Large intestine (tissue), 3 donors: ENCODE data around the gene SCTR. TPM values are rescaled to one million over a fixed set of nuclear protein-coding genes. Genes with fewer than 3 reads are reported as not detected.
A peak's percentile ranks its signal among the peaks of the same experiment; 100 is the strongest.

Experiments used
- DNase-seq, 2 donors: peaks; one replicate each; pipeline versions ENCODE4 v3.0.0 to v3.0.0-alpha.2; 2013
- H3K27ac ChIP-seq: one replicate; pipeline ENCODE4 v1.5.1; 2013; ENCODE audit warnings: low read length
- H3K27me3 ChIP-seq: 2 replicates; pipeline ENCODE4 v1.6.1; 2013; ENCODE audit warnings: low read length; ENCODE audit not compliant: control insufficient read depth, insufficient read depth
- H3K36me3 ChIP-seq: 2 replicates; pipeline ENCODE4 v1.6.1; 2013; ENCODE audit warnings: low read length; ENCODE audit not compliant: control insufficient read depth, insufficient read depth
- H3K4me1 ChIP-seq: one replicate; pipeline ENCODE4 v1.6.1; 2013; ENCODE audit warnings: low read length; ENCODE audit not compliant: control insufficient read depth, insufficient read depth
- H3K4me3 ChIP-seq: one replicate; pipeline ENCODE4 v1.5.1; 2013; ENCODE audit warnings: low read length
- H3K9me3 ChIP-seq: one replicate; pipeline ENCODE4 v1.6.1; 2013; ENCODE audit warnings: mild to moderate bottlenecking, low read depth, low read length, moderate library complexity; ENCODE audit not compliant: control insufficient read depth
- WGBS: methylation state at CpG from one replicate; pipeline ENCODE4 v1.1.5; 2013; ENCODE audit warnings: low lambda C conversion rate; ENCODE audit not compliant: insufficient coverage; 5-methylcytosine and 5-hydroxymethylcytosine counted together
- polyA plus RNA-seq: library from polyadenylated mRNA; unstranded; fragments of 120-200 nt; gene quantifications from one replicate; pipeline ENCODE4 v1.2.1, GENCODE V29; 2013

Gene SCTR
- polyA plus RNA-seq, 1 donor = 62.9 TPM

DNA sequence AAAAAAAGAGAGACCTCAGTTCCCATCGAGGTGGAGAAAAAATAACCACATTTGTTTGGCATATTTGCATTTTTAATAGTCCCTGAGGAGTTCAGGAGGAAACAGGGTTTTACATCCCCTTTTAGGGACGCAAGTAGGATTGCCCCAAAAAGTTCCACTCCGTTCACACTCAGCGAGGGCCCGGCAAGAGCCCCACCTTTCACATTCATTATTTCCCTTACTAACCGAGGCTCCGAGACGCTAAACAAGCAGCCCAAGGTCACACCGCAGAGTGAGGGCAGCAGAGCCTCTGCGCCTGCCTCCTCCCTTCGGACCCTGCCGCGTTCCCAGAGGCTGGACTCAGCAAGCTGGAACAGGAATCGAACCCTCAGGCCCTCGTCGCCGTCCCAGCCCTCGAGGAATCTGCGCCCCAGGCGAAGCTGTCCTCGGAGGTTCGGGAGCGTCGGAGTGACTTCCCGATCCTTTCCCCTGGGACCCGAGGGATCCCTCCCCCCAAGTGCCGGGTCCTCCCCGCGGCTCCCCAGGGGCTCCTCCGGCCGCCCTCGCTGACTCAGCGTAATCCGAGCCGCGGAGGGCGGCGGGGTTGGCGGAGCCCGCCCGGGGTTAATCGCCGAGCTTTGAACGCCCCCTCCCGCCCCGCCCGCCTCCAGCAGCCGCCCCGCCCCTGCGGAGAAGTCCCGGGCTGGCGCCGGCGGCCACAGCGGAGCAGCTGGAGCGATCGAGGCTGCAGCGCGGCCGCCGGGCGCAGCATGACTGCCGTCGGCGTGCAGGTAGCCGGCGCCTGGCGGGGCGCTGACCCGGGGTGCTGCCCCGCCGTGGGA, 92.9 kb downstream of the SCTR start, which contains the start of gene TMEM37:
Gene TMEM37 (plus strand): TSS at position 700 of the 821 bp plus-strand sequence. CDS start 50 bp downstream, at position 750.
- peaks cover 80% of the 10 kb centered on the region for H3K4me1 ChIP-seq
- peak; percentile 84 to 93 for DNase-seq
- H3K36me3 ChIP-seq = peaks cover 11% of the 10 kb centered on the region
- no peaks in the 10 kb centered on the region for H3K27me3 ChIP-seq
- H3K27ac ChIP-seq = peak within 1 kb of the TSS; percentile 92
- no CpG with 5 or more reads among the region's 72 CpGs for WGBS
- peak within 1 kb of the TSS; percentile 87 for H3K4me3 ChIP-seq
- H3K9me3 ChIP-seq = no peaks in the 10 kb centered on the region

DNA sequence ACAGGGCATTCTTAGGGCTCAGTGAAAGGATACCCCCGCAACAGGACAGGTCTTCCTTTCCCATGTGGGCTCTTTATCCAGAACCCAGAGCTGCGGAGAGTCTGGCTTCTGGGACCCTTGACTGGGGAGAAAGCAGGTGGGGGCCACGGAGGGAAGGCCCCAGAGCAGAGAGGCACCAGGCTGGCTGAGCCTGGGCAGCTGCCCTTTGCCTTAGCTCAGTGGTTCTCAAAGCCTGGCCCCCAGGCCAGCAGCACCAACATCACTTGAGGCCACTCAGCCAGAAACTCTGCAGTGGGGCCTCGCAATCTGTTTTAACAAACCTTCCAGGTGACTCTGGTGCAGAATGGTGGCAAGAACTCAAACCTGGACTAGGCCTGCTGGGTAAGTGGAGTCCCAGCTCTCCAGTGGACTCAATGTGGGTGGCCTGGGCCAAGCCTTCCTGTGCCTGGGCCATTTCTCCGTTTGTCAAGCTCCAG, 94.2 kb downstream of the SCTR start:
- peak overlapping the region; percentile 92 for H3K27ac ChIP-seq
- H3K4me1 ChIP-seq = peaks cover 78% of the 10 kb centered on the region
- H3K4me3 ChIP-seq = peak overlapping the region; percentile 87
- H3K9me3 ChIP-seq = no peaks in the 10 kb centered on the region
- no CpG with 5 or more reads among the region's 5 CpGs for WGBS
- no peaks in the 10 kb centered on the region for H3K36me3 ChIP-seq
- DNase-seq = peak in 1 of 2 donors; percentile 38
- no peaks in the 10 kb centered on the region for H3K27me3 ChIP-seq

DNA sequence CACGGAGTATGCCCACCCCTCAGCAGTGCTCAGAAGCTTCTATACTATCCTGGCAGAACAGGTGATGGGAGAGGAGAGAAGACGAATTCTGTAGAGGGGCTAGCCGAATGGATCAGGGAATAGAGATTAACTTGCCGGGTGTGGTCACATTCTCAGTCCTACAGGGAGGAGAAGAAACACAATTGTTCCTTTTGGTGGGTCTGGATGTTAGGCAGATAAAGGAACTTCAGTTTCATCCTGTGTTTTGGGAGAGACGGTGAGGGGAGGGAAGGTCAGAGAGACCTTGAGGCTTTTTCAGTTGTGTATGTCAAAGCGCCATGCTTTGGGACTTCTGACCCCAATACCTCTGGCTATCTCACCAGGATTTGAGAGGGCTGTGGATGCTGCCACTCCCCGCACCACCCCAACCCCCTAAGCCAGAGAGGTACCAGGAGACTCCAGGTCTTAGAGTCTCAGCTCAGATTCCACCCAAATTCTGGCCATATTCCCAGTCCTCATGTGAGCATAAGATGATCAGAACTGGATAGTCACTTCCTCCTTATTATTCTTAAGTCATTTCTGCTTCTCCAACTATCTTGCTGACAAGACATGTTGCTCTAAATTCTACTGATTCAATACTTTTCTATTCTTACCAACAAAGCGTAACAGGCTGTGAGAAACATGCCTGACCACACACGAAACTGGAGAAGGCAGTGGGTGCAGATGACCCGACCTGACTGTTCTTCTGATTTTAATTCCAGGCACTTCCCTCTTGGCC, 94.9 kb downstream of the SCTR start:
- Histone ChIP-seq H3K9me3 (no peaks in the 10 kb centered on the region), H3K4me3 (no peak overlapping the region), H3K36me3 (no peaks in the 10 kb centered on the region), H3K4me1 (peaks cover 78% of the 10 kb centered on the region), H3K27ac (peak overlapping the region; percentile 92), H3K27me3 (no peaks in the 10 kb centered on the region)
- 33% methylated on average over 1 of the region's 10 CpGs for WGBS
- DNase-seq = peak in 1 of 2 donors; percentile 61

DNA sequence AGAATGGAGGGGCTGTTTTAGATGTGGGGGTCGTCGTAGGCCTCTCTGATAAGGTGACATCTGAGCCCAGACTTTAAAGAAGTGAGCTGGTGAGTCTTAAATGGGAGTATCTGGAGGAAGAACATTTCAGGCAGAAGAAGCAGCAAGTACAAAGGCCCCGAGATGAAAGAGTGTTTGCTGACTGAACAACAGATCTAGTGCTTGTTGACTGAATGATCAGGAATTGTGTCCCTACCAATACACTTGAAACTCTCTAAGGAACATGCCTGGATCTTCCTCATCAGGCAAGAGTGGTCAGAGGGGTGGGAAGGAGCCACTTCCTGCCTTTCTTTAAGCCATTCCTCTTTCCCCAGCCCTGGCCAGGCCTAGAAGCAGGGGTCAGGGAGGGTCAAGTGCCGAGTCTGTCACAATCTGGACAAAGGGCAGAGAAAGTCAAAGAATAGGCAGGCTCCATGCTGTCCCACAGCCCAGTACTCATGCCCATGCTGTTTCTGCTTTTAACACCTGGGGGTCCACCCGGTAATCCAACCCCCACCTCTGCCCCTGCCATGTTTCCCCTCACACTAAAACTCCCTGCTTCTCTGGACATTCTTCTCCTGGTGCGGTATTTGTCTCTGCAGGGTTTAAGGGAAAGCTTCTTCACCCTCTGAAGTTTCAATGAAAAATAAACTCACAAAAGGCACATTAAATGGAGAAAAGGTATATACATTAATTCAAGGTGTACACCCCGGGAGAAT, 95.6 kb downstream of the SCTR start:
- Histone ChIP-seq H3K4me1 (peaks cover 78% of the 10 kb centered on the region), H3K27me3 (no peaks in the 10 kb centered on the region), H3K9me3 (no peaks in the 10 kb centered on the region), H3K4me3 (no peak overlapping the region), H3K36me3 (no peaks in the 10 kb centered on the region), H3K27ac (peak overlapping the region; percentile 92)
- WGBS = no CpG with 5 or more reads among the region's 7 CpGs
- DNase-seq = peak in 1 of 2 donors; percentile 62

DNA sequence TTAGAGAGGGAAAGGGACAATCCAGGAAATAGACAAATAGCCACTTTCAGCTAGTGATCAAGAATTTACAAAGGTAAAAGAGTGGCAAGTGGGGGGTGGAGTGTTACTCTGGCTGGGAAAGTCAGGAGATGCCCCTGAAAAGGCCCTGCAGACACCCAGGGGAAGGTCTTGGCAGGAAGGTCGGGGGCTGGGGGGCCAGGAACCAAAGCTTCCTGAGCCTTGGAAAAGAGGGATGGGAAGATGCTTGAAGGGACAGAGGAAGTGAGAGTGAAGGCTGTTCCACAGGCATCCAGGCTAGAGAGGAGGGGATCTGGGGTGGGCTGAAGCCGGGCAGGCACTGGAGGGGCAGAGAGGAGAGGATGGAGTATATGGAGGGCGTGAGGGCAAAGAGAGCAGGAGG, 96.5 kb downstream of the SCTR start:
- H3K4me3 ChIP-seq = no peak overlapping the region
- peak overlapping the region; percentile 92 for H3K27ac ChIP-seq
- H3K36me3 ChIP-seq = no peaks in the 10 kb centered on the region
- H3K4me1 ChIP-seq = peaks cover 79% of the 10 kb centered on the region
- no peak for DNase-seq
- H3K27me3 ChIP-seq = no peaks in the 10 kb centered on the region
- WGBS = no CpG with 5 or more reads among the region's 3 CpGs
- H3K9me3 ChIP-seq = no peaks in the 10 kb centered on the region

DNA sequence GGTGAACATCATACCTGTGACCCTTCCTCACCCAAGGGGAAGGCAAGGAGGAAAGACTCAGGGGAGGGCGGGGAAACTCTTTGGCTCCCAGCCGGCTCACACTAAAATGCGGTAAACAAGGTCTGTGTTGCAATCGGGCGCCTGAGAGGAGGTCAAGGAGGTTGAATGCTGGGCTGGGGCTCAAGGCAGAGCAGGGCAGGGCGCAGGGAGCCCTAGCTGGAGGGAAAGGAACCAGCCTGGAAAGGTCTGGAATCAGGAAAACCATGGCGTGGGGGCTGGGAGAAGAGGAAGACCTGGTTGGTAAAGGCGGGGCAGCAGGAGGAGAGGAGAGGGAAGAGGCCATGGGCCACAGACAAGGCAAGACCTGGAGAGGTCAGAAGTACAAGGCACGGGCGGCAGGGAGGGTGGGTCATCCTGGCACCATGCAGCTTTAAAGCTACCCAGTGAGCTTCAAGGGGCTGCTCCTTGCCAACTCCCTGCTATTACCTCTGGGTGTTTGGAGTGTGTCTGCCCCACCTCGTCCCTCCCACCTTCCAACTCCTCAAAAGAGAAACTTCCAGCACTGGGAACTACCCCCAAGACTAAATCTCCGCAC, 97.4 kb downstream of the SCTR start:
- Histone ChIP-seq H3K27me3 (no peaks in the 10 kb centered on the region), H3K4me3 (no peak overlapping the region), H3K27ac (peak overlapping the region; percentile 92), H3K36me3 (no peaks in the 10 kb centered on the region), H3K4me1 (peaks cover 85% of the 10 kb centered on the region), H3K9me3 (no peaks in the 10 kb centered on the region)
- WGBS = no CpG with 5 or more reads among the region's 12 CpGs
- peak; percentile 83 to 93 for DNase-seq

DNA sequence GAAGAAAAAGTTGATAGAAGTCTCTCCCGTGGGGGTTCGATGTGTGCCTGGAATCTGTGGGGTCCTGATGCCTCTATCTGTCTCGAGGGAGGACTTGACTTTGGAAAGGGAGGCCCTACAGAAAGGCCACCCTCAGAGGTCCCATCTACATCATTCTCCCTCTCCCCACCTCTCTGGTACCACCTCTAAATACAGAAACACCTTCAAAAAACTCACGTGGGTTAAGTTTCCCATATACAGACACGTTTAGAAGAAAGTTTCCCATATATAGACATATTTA, 97.9 kb downstream of the SCTR start:
- no peak for DNase-seq
- WGBS = no CpG with 5 or more reads among the region's 5 CpGs
- Histone ChIP-seq H3K27me3 (no peaks in the 10 kb centered on the region), H3K9me3 (no peaks in the 10 kb centered on the region), H3K36me3 (no peaks in the 10 kb centered on the region), H3K27ac (peak overlapping the region; percentile 92), H3K4me3 (no peak overlapping the region), H3K4me1 (peaks cover 91% of the 10 kb centered on the region)

DNA sequence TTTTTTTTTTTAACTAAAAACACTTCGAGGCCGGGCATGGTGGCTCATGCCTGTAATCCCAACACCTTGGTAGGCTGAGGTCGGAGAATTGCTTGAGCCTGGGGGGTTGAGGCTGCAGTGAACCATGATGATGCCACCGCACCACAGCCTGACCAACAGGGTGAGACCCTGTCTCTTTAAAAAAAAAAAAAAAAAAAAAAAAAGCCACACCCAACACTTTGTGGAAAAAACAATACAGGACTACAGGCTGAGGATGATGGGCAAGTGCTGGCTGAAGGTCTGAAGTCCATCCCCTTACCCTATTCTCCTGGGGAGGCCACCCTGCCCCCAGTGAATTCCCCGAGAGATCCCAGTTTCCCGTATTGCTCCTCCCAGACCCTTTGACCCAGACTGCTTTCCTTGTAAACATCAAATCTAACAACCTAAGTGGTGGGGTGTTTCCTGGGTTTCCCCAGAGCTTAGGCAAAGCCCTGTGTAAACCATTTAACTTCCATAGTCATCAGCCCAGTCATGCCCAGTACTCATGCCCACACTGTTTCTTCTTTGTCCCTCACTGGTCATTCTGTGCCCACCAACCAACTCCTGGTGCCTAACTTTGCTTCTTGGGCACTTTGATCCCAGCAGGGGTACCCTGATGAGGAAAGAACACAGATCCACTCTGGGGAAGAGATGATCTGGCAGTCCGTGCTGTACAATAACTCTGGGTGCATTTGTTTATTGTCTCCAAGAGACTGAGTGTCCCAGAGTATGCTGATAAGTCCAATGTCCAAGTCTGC, 98.5 kb downstream of the SCTR start:
- Histone ChIP-seq H3K36me3 (no peaks in the 10 kb centered on the region), H3K27ac (peak overlapping the region; percentile 92), H3K27me3 (no peaks in the 10 kb centered on the region), H3K4me1 (peaks cover 96% of the 10 kb centered on the region), H3K9me3 (no peaks in the 10 kb centered on the region), H3K4me3 (no peak overlapping the region)
- peak; percentile 91 to 97 for DNase-seq
- no CpG with 5 or more reads among the region's 7 CpGs for WGBS

DNA sequence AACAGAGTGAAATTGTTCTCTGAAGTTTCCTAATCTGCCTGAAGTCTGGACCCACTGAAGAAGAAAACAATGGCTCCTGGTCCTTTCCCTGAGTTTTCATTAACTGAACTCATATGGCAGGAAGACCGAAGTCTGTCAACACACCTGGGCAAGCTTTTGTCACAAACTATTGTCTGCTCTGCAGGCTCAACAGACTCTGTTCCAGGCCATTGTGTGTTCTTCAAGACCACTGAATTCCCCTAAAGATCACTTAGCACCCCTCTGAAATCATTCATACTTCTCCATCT, 99.2 kb downstream of the SCTR start:
- DNase-seq = no peak
- peaks cover 98% of the 10 kb centered on the region for H3K4me1 ChIP-seq

More for the DNA sequence above, 99.2 kb downstream of the SCTR start:
- H3K27me3 ChIP-seq = no peaks in the 10 kb centered on the region
- WGBS = no CpG with 5 or more reads among the region's 1 CpG
- no peak overlapping the region for H3K4me3 ChIP-seq
- H3K9me3 ChIP-seq = no peaks in the 10 kb centered on the region
- H3K27ac ChIP-seq = peak overlapping the region; percentile 92
- H3K36me3 ChIP-seq = no peaks in the 10 kb centered on the region
